MM.1S (cell line): ENCODE results near the gene SKP2.

Experiments
- DNase-seq: peaks from one replicate; pipeline ENCODE4 v3.0.0-alpha.2; 2015
- H2AFZ ChIP-seq: fragments of 300-600 bp; sonication (generic); 2 replicates; pipeline ENCODE4 v1.6.0; 2016; ENCODE audit warnings: antibody characterized with exemption, low read length
- H3F3A ChIP-seq: fragments of 300-600 bp; sonication (generic); 2 replicates; pipeline ENCODE4 v1.6.1; 2016; ENCODE audit warnings: mild to moderate bottlenecking, antibody characterized with exemption, low read length, moderate library complexity, mixed read lengths; ENCODE audit not compliant: insufficient read depth
- H3K27ac ChIP-seq: fragments of 300-600 bp; sonication (generic); 2 replicates; pipeline ENCODE4 v1.5.1; 2016; ENCODE audit warnings: mild to moderate bottlenecking, low read length
- H3K27me3 ChIP-seq: fragments of 300-600 bp; sonication (generic); replicated peaks from 2 replicates; pipeline ENCODE4 v1.6.0; 2016; ENCODE audit warnings: low read length; ENCODE audit not compliant: insufficient read depth
- H3K36me3 ChIP-seq: fragments of 300-600 bp; sonication (generic); replicated peaks from 2 replicates; pipeline ENCODE4 v1.6.1; 2016; ENCODE audit warnings: mild to moderate bottlenecking, low read length, mixed read lengths; ENCODE audit not compliant: insufficient read depth
- H3K4me1 ChIP-seq: fragments of 300-600 bp; sonication (generic); 2 replicates; pipeline ENCODE4 v1.6.1; 2016; ENCODE audit warnings: low read length, mixed read lengths
- H3K4me2 ChIP-seq: fragments of 300-600 bp; sonication (generic); 2 replicates; pipeline ENCODE4 v1.6.0; 2016; ENCODE audit warnings: low read depth, low read length
- H3K4me3 ChIP-seq: fragments of 300-600 bp; sonication (generic); 2 replicates; pipeline ENCODE4 v1.5.1; 2016; ENCODE audit warnings: low read length, mixed read lengths
- H3K79me2 ChIP-seq: fragments of 300-600 bp; sonication (generic); 2 replicates; pipeline ENCODE4 v1.6.1; 2016; ENCODE audit warnings: mixed run types, low read length, mixed read lengths
- H3K9ac ChIP-seq: fragments of 300-600 bp; sonication (generic); 2 replicates; pipeline ENCODE4 v1.6.1; 2016; ENCODE audit warnings: low read length, mixed read lengths
- H3K9me2 ChIP-seq: fragments of 300-600 bp; sonication (generic); replicated peaks from 2 replicates; pipeline ENCODE4 v1.6.1; 2016; ENCODE audit warnings: mild to moderate bottlenecking, low read length, mixed read lengths; ENCODE audit not compliant: insufficient read depth
- H3K9me3 ChIP-seq: fragments of 300-600 bp; sonication (generic); replicated peaks from 2 replicates; pipeline ENCODE4 v1.6.1; 2016; ENCODE audit warnings: mild to moderate bottlenecking, low read length, mixed read lengths; ENCODE audit not compliant: insufficient read depth
- H4K20me1 ChIP-seq: fragments of 300-600 bp; sonication (generic); 2 replicates; pipeline ENCODE4 v1.6.1; 2016; ENCODE audit warnings: mild to moderate bottlenecking, low read length, moderate library complexity, mixed read lengths; ENCODE audit not compliant: insufficient read depth
- CTCF ChIP-seq: fragments of 300-600 bp; sonication (generic); IDR thresholded peaks from 2 replicates; pipeline ENCODE4 v1.5.1; 2016; ENCODE audit warnings: antibody characterized with exemption, low read length, mixed read lengths
- EZH2 ChIP-seq: fragments of 300-600 bp; sonication (generic); optimal IDR thresholded peaks from 2 replicates; pipeline ENCODE3; 2017; ENCODE audit warnings: low read depth, mild to moderate bottlenecking, antibody characterized with exemption, low read length, mixed read lengths
- EZH2phosphoT487 ChIP-seq: fragments of 300-600 bp; sonication (generic); IDR thresholded peaks from 2 replicates; pipeline ENCODE4 v1.6.1; 2018; ENCODE audit warnings: antibody characterized with exemption, low read length

SKP2 gene

GRCh38 chr5:36151434-36152323, at the start of gene SKP2, which contains the start of gene LMBRD2:
TSS of gene SKP2 (plus strand) at chr5:36152111. CDS start at chr5:36152263, 152 bp downstream.
TSS of gene LMBRD2 (minus strand) at chr5:36151887. CDS start at chr5:36143349, 8,538 bp downstream.
- Histone ChIP-seq H3F3A (peaks cover 5% of the 10 kb centered on the region; the same call in 1 of the 2 replicates), H4K20me1 (no peaks in the 10 kb centered on the region), H3K79me2 (peaks cover 93% of the 10 kb centered on the region), H3K27me3 (no peaks in the 10 kb centered on the region), H2AFZ (peak within 1 kb of the TSS; percentile 89), H3K9me2 (no peaks in the 10 kb centered on the region), H3K36me3 (no peaks in the 10 kb centered on the region), H3K9ac (peak within 1 kb of the TSS; percentile 89), H3K27ac (peak within 1 kb of the TSS; percentile 63; the same call in 1 of the 2 replicates), H3K4me3 (peak within 1 kb of the TSS; percentile 92), H3K4me1 (peaks cover 11% of the 10 kb centered on the region), H3K9me3 (no peaks in the 10 kb centered on the region), H3K4me2 (peak within 1 kb of the TSS; percentile 94)
- TF ChIP-seq EZH2phosphoT487: no peak
- TF ChIP-seq CTCF: no peak
- no peak for TF ChIP-seq EZH2
- DNase-seq: peak; percentile 98

GRCh38 chr5:36105819-36106218, 46.1 kb upstream of the SKP2 start:
- Histone ChIP-seq H3K9ac (no peak overlapping the region), H3K9me2 (no peaks in the 10 kb centered on the region), H3K36me3 (peaks cover 6% of the 10 kb centered on the region), H4K20me1 (no peaks in the 10 kb centered on the region), H2AFZ (no peak overlapping the region), H3K27me3 (no peaks in the 10 kb centered on the region), H3K79me2 (no peaks in the 10 kb centered on the region), H3F3A (no peaks in the 10 kb centered on the region), H3K27ac (no peak overlapping the region), H3K9me3 (no peaks in the 10 kb centered on the region), H3K4me2 (no peak overlapping the region), H3K4me3 (no peak overlapping the region), H3K4me1 (no peaks in the 10 kb centered on the region)
- no peak for DNase-seq
- TF ChIP-seq CTCF: no peak
- TF ChIP-seq EZH2: no peak
- TF ChIP-seq EZH2phosphoT487: no peak

- TF ChIP-seq EZH2phosphoT487 (no peak), EZH2 (no peak), CTCF (no peak)
- Histone ChIP-seq H4K20me1 (no peaks in the 10 kb centered on the region), H3K4me3 (no peak overlapping the region), H3K4me2 (no peak overlapping the region), H3K9ac (no peak overlapping the region), H3K27ac (no peak overlapping the region), H3K9me2 (no peaks in the 10 kb centered on the region), H3K9me3 (no peaks in the 10 kb centered on the region), H3K36me3 (no peaks in the 10 kb centered on the region; the same call in none of the 2 replicates), H3K4me1 (no peaks in the 10 kb centered on the region), H3K79me2 (no peaks in the 10 kb centered on the region), H3F3A (no peaks in the 10 kb centered on the region), H3K27me3 (no peaks in the 10 kb centered on the region), H2AFZ (no peak overlapping the region)
- no peak for DNase-seq
These were observed 43.0 kb upstream of the SKP2 start for GRCh38 chr5:36108758-36109460.
